Measurements from ENCODE around the gene PTTG1IP. TPM values are rescaled to one million over a fixed set of nuclear protein-coding genes. Genes with fewer than 3 reads are reported as not detected.

PTTG1IP gene
- total and polyA plus RNA-seq, 10 of the 15 experiments (the other 5 are each of a cell fraction or from before 2014, with no cell fraction given), result 2.4 to 56.4 (median 44.4) TPM

DNA sequence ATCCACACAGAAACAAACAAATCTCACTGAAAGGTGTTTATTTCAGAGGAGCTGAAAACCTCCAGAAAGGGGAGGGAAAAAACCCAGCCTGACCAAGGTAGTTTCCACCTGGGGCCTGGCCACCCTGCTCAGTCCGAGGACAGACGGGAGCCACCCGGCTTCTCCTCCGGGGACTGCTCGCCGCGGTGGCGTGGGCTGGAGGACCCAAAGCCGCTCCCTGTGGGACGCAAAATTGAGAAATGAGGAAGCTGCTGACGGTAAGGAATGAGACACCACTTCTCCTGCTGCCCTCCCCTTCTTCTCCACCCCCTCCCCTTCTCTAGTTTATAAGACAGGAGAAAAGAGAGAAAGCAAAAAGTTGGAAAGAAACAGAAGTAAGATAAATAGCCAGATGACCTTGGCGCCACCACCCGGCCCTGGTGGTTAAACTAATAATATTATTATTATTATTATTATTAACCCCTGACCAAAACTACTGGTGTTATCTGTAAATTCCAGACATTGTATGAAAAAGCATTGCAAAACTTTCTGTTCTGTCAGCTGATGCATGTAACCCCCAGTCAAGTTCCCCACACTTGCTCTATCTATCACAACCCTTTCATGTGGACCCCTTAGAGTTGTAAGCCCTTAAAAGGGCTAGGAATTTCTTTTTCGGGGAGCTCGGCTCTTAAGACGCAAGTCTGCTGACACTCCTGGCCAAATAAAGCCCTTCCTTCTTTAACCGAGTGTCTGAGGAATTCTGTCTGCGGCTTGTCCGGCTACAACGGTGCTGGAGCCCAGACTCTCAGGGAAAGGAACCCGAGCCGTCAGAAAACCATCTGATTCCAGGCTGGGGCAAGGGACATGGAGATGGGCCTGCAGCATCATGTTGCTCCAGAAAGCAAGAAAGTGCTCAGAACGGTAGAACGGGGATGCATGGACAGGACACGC, 34.7 kb upstream of the PTTG1IP start:
- no peaks in the 10 kb centered on the region for H3K27me3 ChIP-seq (replicated peaks in 1 of 2; ENCODE audit: control insufficient read depth in 2 of 2, insufficient read depth in 2 of 2, low read length in 1 of 2)
- H3K79me2 ChIP-seq (ENCODE audit: control insufficient read depth, insufficient read depth, low read length), result peaks cover 6% of the 10 kb centered on the region
- peaks cover 22% of the 10 kb centered on the region for H3K4me1 ChIP-seq (ENCODE audit: control insufficient read depth, insufficient read depth, low read length)
- SMC1A ChIA-PET (ENCODE audit: uncharacterized antibody, unreplicated experiment), result interaction anchor here (0.6 to 1.9 kb wide), 6 partner anchors 11 to 220 kb away, joined by 3 to 10 read pairs (median 3); partner anchors contain the start of gene ITGB2
- RAD21 ChIA-PET (ENCODE audit: unreplicated experiment), result interaction anchor here (0.8 to 1.9 kb wide), 7 partner anchors 9 to 36 kb away, joined by 3 to 20 read pairs (median 4); no protein-coding TSS in a partner anchor
- no peak overlapping the region for H2AFZ ChIP-seq (ENCODE audit: control insufficient read depth, low read depth, low read length)
- BruUV-seq (replicated peaks), result no TSS peak
- in situ Hi-C loops (cut with MboI) (no loop called here), intact Hi-C loops (cut with micrococcal nuclease; ENCODE audit: unreplicated experiment) (no loop called here)
- 49% methylated on average over 25 of the region's 25 CpGs for WGBS (ENCODE audit: insufficient coverage, insufficient replicate concordance, low lambda C conversion rate, missing lambda C conversion rate)
- H3K36me3 ChIP-seq (ENCODE audit: control insufficient read depth in 2 of 2, insufficient read depth in 2 of 2, low read length in 1 of 2), result peaks cover 3 to 27% of the 10 kb centered on the region in 2 experiments; a peak in 3 of 4 replicates
- no peaks in the 10 kb centered on the region for H4K20me1 ChIP-seq (ENCODE audit: control insufficient read depth, insufficient read depth)
- H3K4me3 ChIP-seq, result no peak overlapping the region
- H3K27ac ChIP-seq (ENCODE audit: control insufficient read depth, insufficient read depth), result peak overlapping the region; percentile 38; the same call in 1 of the 2 replicates
- CTCF ChIA-PET, result interaction anchor here (0.8 to 2.4 kb wide), 6 partner anchors 12 to 108 kb away, joined by 3 to 13 read pairs (median 6); no protein-coding TSS in a partner anchor
- H3K9me3 ChIP-seq (replicated peaks; ENCODE audit: control insufficient read depth, insufficient read depth, low read length), result no peaks in the 10 kb centered on the region
- DNase-seq (ENCODE audit: low read depth, low spot score) (no peak), FAIRE-seq (no peak), ATAC-seq (peak; percentile 86)
- TF ChIP-seq ATF7 (IDR thresholded peaks at IDR 0.05; ENCODE audit: low read depth) (no peak), RB1 (IDR thresholded peaks at IDR 0.05; ENCODE audit: borderline replicate concordance) (no peak), POU2F2 (IDR thresholded peaks at IDR 0.05; ENCODE audit: borderline replicate concordance, low read depth, low read length) (no peak), PBX3 (IDR thresholded peaks at IDR 0.05; ENCODE audit: insufficient replicate concordance, low read depth, low read length) (no peak), EGR1 (IDR thresholded peaks at IDR 0.05; ENCODE audit: borderline replicate concordance in 1 of 2, low read depth in 2 of 2, low read length in 2 of 2) (peak in 1 of 2 experiments; percentile 20; a peak in 1 of 3 replicates), SPI1 (IDR thresholded peaks at IDR 0.05; ENCODE audit: borderline replicate concordance, insufficient read depth, low read depth, low read length) (no peak), IKZF1 (conservative IDR thresholded peaks at IDR 0.05) (peak; percentile 73), NFYB (IDR thresholded peaks at IDR 0.05; ENCODE audit: insufficient read depth, low read depth, low read length) (no peak), NR2F1 (conservative IDR thresholded peaks at IDR 0.05) (0 out of 2 replicates have a peak, but pooled peaks have one; percentile 18), MEF2B (IDR thresholded peaks at IDR 0.05; ENCODE audit: partially characterized antibody, poor library complexity, severe bottlenecking) (peak; percentile 41), EED (IDR thresholded peaks at IDR 0.05; ENCODE audit: low read depth) (0 out of 2 replicates have a peak, but pooled peaks have one; percentile 18)
- TF ChIP-seq, protein P1, sequence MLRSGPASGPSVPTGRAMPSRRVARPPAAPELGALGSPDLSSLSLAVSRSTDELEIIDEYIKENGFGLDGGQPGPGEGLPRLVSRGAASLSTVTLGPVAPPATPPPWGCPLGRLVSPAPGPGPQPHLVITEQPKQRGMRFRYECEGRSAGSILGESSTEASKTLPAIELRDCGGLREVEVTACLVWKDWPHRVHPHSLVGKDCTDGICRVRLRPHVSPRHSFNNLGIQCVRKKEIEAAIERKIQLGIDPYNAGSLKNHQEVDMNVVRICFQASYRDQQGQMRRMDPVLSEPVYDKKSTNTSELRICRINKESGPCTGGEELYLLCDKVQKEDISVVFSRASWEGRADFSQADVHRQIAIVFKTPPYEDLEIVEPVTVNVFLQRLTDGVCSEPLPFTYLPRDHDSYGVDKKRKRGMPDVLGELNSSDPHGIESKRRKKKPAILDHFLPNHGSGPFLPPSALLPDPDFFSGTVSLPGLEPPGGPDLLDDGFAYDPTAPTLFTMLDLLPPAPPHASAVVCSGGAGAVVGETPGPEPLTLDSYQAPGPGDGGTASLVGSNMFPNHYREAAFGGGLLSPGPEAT (IDR thresholded peaks at IDR 0.05; ENCODE audit: low read depth), result peak; percentile 64
- H3K4me2 ChIP-seq (ENCODE audit: control insufficient read depth, insufficient read depth), result peak overlapping the region; percentile 41
- no peak overlapping the region for H3K9ac ChIP-seq (ENCODE audit: control insufficient read depth, insufficient read depth, low read length)
- POLR2A ChIA-PET, result interaction anchor here (0.7 to 2.4 kb wide), 5 partner anchors 9 to 108 kb away, joined by 3 to 19 read pairs (median 5); partner anchors contain the start of gene PTTG1IP
